Activated naive CD8-positive, alpha-beta T cell treated with anti-CD3 and anti-CD28 coated beads, Interleukin-2, amount 50 U/mL, for 24 hours (primary cell): Measurements from ENCODE around the gene SLTM.
"Not testable (repeated sequence)": the region's sequence is repeated elsewhere in the genome, so short reads cannot be mapped to it uniquely, and the experiment has no call there.

ENCODE experiments used
- ATAC-seq: fragments of 150-1000 bp; cut with Tn5 transposase; one replicate; pipeline ENCODE4 v1.10.0; 2021
- DNase-seq: peaks from one replicate; pipeline ENCODE4 v3.0.0; 2021
- H3K27ac Mint-ChIP-seq: one replicate; pipeline ENCODE4 v1.8.0; 2021; ENCODE audit warnings: mild to moderate bottlenecking, mixed read lengths
- H3K27me3 Mint-ChIP-seq: one replicate; pipeline ENCODE4 v1.8.0; 2021; ENCODE audit warnings: mixed read lengths
- H3K36me3 Mint-ChIP-seq: one replicate; pipeline ENCODE4 v1.8.0; 2021; ENCODE audit warnings: low read depth, mixed read lengths
- H3K4me1 Mint-ChIP-seq: one replicate; pipeline ENCODE4 v1.8.0; 2021; ENCODE audit warnings: mixed read lengths
- H3K4me3 Mint-ChIP-seq: one replicate; pipeline ENCODE4 v1.8.0; 2021; ENCODE audit warnings: mild to moderate bottlenecking, moderate library complexity, mixed read lengths
- H3K9me3 Mint-ChIP-seq: one replicate; pipeline ENCODE4 v1.8.0; 2021; ENCODE audit warnings: mixed read lengths

The SLTM gene

DNA sequence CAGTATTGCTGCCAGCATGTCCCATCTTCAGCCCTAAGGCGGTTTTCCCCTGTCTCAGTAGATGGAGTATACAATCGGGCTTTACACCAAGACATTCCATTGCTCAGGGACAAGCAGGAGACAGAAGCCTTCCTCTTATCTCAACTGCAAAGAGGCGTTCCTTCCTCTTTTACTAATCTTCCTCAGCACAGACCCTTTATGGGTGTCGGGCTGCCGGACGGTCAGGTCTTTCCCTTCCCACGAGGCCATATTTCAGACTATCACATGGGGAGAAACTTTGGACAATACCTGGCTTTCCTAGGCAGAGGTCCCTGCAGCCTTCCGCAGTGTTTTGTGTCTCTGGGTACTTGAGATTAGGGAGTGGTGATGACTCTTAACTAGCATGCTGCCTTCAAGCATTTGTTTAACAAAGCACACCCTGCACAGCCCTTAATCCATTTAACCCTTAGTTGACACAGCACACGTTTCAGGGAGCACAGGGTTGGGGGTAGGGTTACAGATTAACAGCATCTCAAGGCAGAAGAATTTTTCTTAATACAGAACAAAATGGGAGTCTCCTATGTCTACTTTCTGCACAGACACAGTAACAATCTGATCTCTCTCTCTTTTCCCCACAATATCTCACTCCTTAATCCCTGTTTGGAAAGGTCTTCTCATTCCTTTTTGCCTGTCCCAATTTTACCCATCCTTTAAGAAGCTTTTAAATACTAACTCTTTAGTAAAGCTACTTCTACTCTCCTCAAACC is 99.6 kb downstream of the SLTM start:
- H3K27me3 Mint-ChIP-seq, DNase-seq, H3K4me3 Mint-ChIP-seq, ATAC-seq, H3K4me1 Mint-ChIP-seq, H3K36me3 Mint-ChIP-seq, H3K9me3 Mint-ChIP-seq, H3K27ac Mint-ChIP-seq: not testable (repeated sequence)

DNA sequence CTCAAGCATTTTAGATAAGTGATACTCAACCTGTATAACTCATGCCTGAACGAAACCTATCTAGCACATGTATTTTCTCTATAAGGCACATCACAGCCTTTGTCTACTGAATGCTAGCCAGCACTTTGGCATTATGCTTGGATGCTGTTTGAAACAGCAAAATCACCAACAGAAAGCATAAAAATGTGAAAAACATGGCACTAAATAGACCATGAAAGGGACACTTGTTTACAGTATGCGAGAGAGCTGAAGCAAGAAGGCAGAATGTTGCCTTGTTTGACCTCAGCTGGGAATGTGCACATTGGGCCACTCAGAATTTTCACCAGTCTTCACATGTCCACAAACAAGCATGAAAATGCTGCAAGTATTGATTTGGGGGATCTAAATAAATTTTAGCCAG is 102.9 kb downstream of the SLTM start:
- no peak for ATAC-seq
- Mint-ChIP-seq H3K36me3 (peaks cover 3% of the 10 kb centered on the region), H3K9me3 (no peaks in the 10 kb centered on the region), H3K27me3 (no peaks in the 10 kb centered on the region), H3K4me3 (no peak overlapping the region), H3K4me1 (no peaks in the 10 kb centered on the region), H3K27ac (no peak overlapping the region)
- DNase-seq = no peak
